Activated CD4-positive, alpha-beta memory T cell treated with anti-CD3 and anti-CD28 coated beads, Interleukin-2, amount 10 ng/mL, durations not matched to agents 7 days and 5 days (primary cell): Measurements from ENCODE around the gene TAGLN3. TPM values are rescaled to one million over a fixed set of nuclear protein-coding genes. Genes with fewer than 3 reads are reported as not detected.

Experiments used
- total RNA-seq, 2 experiments: library from RNA; stranded (reverse); gene quantifications; one replicate each; pipeline ENCODE4 v1.2.3, GENCODE V29; 2021

TAGLN3 gene
- total RNA-seq, 2 experiments from 2014 or later = 0.18 TPM; not detected in 1

Other genes starting within 250 kb of the TAGLN3 start
- 1 to 10 TPM; 4.6 to 6.3 TPM for gene PHLDB2, start 139.7 kb upstream of the TAGLN3 start, total RNA-seq
- 10 to 100 TPM; 40.4 to 44.7 TPM for gene ABHD10, start 19.9 kb upstream of the TAGLN3 start, total RNA-seq
- not detected for gene TMPRSS7, start 35.8 kb downstream of the TAGLN3 start, total RNA-seq
- 1 to 10 TPM; 2.5 to 2.6 TPM for gene C3orf52, start 87.5 kb downstream of the TAGLN3 start, total RNA-seq
- gene GCSAM, start 134.3 kb downstream of the TAGLN3 start, total RNA-seq = 10 to 100 TPM; 19.6 to 19.9 TPM